Measurements from ENCODE around the gene CDK17. TPM values are rescaled to one million over a fixed set of nuclear protein-coding genes. Genes with fewer than 3 reads are reported as not detected.
"Not testable (repeated sequence)": the region's sequence is repeated elsewhere in the genome, so short reads cannot be mapped to it uniquely, and the experiment has no call there.

Gene CDK17
- total RNA-seq, 2 experiments from 2014 or later: 30.1 to 31.7 TPM

DNA sequence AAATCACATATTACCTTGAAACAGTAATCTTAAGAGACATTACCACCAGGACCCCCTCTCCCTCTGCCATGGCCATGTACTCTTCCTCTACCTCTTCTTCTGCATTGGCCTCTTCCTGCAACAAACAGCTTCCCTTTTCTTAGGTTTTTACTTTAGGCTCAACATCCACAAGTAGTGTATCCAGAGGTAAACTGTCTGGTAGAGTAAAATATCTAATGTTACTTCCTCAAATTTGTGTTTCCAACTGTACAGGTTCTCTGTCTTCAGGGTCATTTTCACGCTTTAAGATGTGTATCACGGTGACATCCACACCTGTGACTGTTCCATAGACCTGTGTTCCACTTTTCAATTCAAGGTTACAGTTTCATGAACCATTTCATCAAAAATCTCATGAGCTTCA is 13.4 kb downstream of the CDK17 start:
- Mint-ChIP-seq H3K36me3 (peaks cover 46% of the 10 kb centered on the region), H3K4me3 (no peak overlapping the region), H3K27ac (peak overlapping the region; percentile 3), H3K27me3 (no peaks in the 10 kb centered on the region), H3K9me3 (peaks cover 20% of the 10 kb centered on the region), H3K4me1 (peaks cover 47% of the 10 kb centered on the region)
- DNase-seq: no peak

DNA sequence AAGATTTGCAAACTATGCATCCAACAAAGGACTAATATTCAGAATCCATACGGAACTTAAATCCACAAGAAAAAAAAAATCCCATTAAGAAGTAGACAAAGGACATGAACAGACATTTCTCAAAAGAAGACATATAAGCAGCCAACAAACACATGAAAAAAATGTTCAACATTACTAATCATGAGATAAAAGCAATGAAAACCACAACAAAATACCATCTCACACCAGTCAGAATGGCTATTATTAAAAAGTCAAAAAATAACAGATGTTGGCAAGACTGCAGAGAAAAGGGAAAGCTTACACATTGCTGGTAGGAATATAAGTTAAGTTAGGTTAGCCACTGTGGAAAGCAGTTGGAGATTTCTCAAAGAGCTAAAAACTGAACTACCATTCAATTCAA is 16.2 kb downstream of the CDK17 start:
- DNase-seq: no peak
- Mint-ChIP-seq H3K27ac (peak overlapping the region; percentile 9), H3K4me1 (peaks cover 49% of the 10 kb centered on the region), H3K36me3 (peaks cover 43% of the 10 kb centered on the region), H3K9me3 (peaks cover 24% of the 10 kb centered on the region), H3K27me3 (no peaks in the 10 kb centered on the region), H3K4me3 (no peak overlapping the region)

DNA sequence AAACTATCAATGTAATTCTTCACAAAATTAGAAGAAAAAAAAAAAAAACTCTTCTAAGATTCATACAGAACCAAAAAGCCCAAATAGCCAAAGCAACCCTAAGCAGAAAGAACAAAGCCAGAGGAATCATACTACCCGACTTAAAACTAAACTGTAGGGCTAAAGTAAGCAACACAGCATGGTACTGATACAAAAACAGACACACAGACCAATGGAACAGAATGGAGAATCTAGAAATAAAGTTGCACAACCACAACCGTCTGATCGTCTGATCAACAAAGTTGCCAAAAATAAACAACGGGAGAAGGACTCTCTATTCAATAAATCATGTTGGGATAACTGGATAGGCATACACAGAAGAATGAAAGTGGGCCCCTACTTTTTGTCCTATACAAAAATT is 16.9 kb downstream of the CDK17 start:
- Mint-ChIP-seq H3K27me3 (no peaks in the 10 kb centered on the region), H3K4me3 (no peak overlapping the region), H3K36me3 (peaks cover 43% of the 10 kb centered on the region), H3K27ac (no peak overlapping the region), H3K9me3 (peaks cover 23% of the 10 kb centered on the region), H3K4me1 (peaks cover 49% of the 10 kb centered on the region)
- DNase-seq: no peak

DNA sequence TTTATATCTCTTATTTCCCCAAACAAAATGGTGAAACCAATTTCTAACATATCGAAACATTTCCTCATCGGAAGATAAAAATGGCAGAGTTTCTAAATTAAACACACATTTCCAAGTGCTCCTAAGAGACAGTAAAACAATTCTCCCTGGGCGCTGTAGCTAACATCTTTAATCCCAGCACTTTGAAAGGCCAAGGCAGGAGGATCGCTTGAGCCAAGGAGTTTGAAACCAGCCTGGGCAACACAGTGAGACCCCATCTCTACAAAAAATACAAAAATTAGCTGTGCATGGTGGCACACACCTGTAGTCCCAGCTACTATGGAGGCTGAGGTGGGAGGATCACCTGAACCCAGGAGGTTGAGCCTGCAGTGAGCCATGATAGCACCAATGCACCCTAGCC is 20.5 kb downstream of the CDK17 start:
- H3K27ac Mint-ChIP-seq, H3K4me3 Mint-ChIP-seq, H3K27me3 Mint-ChIP-seq, DNase-seq: not testable (repeated sequence)
- Mint-ChIP-seq H3K36me3 (peaks cover 37% of the 10 kb centered on the region), H3K4me1 (peaks cover 62% of the 10 kb centered on the region), H3K9me3 (peaks cover 21% of the 10 kb centered on the region)

DNA sequence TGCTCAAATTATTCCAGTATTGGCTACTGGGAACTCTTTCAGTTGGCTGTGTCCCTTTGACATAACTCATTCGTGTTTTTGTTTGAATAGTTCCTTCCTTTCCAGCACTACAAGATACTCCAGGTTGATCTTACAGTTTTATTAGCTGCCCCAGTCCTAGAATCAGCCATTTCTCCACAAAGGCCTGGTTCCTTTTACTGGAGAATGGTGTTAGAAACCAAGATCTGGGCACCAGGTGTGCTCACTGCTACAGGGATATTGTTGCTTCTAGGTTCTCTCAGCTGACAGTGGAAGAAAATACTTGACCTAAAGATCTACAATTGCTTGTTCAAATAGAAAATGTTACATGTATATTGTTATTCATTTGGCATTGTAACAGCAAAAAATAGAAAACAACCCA is 21.9 kb downstream of the CDK17 start:
- no peaks in the 10 kb centered on the region for H3K27me3 Mint-ChIP-seq
- peaks cover 56% of the 10 kb centered on the region for H3K4me1 Mint-ChIP-seq
- peak overlapping the region; percentile 96 for H3K27ac Mint-ChIP-seq
- DNase-seq: no peak
- H3K4me3 Mint-ChIP-seq: peak overlapping the region; percentile 80
- peaks cover 15% of the 10 kb centered on the region for H3K9me3 Mint-ChIP-seq
- H3K36me3 Mint-ChIP-seq: peaks cover 27% of the 10 kb centered on the region

DNA sequence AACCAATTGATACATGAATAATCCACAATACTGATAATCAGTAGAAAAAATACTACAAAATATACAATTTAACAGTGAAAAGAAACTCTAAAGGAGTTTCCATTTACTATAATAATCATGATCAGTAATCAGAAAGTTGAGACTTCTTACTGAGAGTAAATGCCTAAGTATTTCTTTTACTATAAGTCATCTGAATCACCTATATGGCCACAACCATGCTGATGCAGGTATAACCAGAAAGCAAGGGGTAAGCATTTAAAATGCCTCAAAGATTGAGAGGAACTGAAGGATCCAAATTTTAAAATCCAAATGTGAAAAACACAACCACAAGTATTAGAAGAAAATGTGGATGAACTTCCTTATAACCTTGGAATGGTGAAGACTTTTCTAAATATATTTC is 23.4 kb downstream of the CDK17 start:
- H3K4me1 Mint-ChIP-seq: peaks cover 56% of the 10 kb centered on the region
- DNase-seq: no peak
- peak overlapping the region; percentile 96 for H3K27ac Mint-ChIP-seq
- peaks cover 16% of the 10 kb centered on the region for H3K36me3 Mint-ChIP-seq
- peaks cover 6% of the 10 kb centered on the region for H3K9me3 Mint-ChIP-seq
- peak overlapping the region; percentile 40 for H3K4me3 Mint-ChIP-seq
- H3K27me3 Mint-ChIP-seq: no peaks in the 10 kb centered on the region

DNA sequence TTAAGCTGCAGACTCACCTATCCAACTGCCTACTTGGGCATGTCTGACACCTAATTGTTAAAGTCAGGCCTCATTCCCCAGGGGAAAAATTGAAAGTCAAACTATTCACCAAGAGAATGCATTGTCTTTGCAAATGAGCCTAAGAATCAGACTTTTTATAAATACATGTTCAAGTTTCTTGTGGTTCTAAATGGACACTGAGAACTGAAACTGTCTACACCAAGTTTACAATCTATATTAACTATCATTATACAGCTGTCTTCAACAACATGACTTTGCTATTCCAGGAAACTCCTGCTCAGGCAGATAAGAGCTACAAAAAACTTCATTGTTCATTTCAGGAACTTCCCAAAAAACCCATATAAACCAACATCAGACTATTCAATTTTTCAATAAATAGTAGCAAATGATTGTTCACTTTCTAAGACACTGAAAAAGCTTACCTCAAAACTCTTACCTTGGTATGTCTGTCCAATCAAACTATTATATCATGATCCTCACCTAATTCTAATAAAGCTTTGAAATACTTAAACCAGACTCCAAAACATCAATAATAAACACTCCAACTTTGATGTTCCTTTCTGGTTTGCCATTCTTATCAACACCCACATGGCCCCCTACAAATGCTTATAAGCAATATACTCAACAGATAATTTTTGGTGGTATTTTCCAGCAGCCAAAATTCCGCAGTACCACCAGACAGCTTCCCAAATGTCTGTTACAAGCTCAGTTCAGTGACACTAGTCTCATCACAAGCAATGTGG is 24.2 kb downstream of the CDK17 start:
- Mint-ChIP-seq H3K27ac (peak overlapping the region; percentile 96), H3K36me3 (peaks cover 17% of the 10 kb centered on the region), H3K4me3 (no peak overlapping the region), H3K4me1 (peaks cover 59% of the 10 kb centered on the region), H3K27me3 (no peaks in the 10 kb centered on the region), H3K9me3 (peaks cover 4% of the 10 kb centered on the region)
- no peak for DNase-seq

DNA sequence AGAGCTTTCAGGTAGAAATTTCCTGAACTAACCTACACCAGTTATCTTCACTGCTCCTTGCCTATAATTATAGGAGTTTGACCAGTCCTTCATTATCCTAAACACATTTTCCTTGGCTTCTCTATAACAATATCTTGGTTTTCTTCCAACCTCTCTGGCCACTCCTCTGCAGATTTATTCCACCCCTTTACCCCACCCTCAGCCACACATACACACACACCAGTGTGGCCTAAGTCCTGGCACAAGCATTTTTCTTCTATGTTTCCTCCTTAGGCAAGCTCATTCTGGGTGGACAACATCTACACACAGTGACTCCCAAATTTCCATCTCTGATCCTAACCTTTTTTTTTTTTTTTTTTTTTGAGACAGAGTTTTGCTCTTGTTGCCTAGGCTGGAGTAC is 25.1 kb downstream of the CDK17 start:
- H3K36me3 Mint-ChIP-seq: peaks cover 16% of the 10 kb centered on the region
- peaks cover 1% of the 10 kb centered on the region for H3K9me3 Mint-ChIP-seq
- no peak for DNase-seq
- no peak overlapping the region for H3K27ac Mint-ChIP-seq
- no peaks in the 10 kb centered on the region for H3K27me3 Mint-ChIP-seq
- peaks cover 56% of the 10 kb centered on the region for H3K4me1 Mint-ChIP-seq
- H3K4me3 Mint-ChIP-seq: no peak overlapping the region

DNA sequence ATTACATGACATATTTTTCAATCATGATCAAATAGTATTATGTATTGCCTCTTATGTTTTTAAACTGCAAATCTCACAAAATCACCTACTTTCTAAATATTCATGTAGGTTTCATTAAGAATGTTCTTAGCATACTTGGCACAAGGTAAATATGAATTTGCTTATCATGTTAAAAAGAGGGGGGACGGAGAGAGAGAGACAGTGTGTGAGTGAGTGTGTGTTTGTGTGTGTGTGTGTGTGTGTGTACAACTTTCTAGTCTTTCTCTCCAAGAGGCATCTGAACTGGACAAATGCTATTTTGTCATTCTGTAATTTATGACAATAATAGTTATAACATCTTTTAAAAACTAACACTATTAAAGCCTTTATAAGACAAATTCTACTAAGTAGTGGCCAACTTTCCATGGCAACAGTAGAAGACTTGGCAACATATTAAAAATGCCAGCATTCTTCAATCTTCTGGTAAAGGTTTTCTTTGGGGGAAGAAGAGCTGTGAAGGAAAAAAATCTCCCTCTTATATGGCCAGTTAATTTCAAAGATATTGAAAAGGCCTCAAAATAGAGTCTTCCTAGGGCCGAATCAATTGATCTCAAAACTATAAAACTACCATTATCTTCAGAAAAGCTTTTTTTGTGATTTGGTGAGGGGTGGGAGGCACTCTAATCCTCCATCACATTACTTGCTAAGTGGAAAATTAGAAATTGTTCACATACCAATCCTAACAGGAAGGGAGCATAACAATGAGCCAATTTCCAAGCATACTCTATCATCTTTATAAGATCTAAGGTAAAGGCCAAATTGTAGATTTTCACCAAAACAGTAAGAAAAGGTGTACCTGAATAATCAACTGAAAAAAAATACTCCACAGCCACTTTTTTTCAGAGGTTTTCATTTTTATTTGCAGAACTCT is 28.2 kb downstream of the CDK17 start:
- peaks cover 14% of the 10 kb centered on the region for H3K36me3 Mint-ChIP-seq
- H3K4me3 Mint-ChIP-seq: no peak overlapping the region
- no peaks in the 10 kb centered on the region for H3K9me3 Mint-ChIP-seq
- H3K4me1 Mint-ChIP-seq: peaks cover 60% of the 10 kb centered on the region
- DNase-seq: no peak
- no peaks in the 10 kb centered on the region for H3K27me3 Mint-ChIP-seq
- H3K27ac Mint-ChIP-seq: peak overlapping the region; percentile 12

DNA sequence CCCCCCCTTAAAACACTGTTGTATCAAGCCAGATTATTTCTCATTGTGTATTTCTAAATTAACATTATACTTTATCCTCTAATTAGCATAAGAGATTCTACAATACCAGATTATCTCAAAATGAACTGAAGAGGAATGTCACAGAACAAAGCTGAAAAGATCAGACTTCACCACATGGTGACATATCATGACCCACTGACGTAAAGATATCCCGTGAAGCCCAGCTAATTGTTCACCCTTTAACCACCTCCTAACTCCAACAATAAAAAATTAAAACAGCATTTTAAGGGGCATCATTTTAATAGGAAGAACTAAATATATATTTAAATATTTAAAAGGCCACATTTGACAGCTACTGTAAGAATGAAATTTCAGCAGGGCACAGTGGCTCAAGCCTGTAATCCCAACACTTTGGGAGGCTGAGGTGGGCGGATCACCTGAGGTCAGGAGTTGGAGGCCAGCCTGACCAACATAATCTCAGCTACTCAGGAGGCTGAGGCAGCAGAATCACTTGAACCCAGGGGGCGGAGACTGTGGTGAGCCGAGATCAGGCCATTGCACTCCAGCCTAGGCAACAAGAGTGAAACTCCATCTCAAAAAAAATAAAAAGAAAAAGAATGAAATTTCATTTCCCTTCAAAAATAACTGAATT is 29.0 kb downstream of the CDK17 start:
- Mint-ChIP-seq H3K4me1 (peaks cover 63% of the 10 kb centered on the region), H3K27me3 (no peaks in the 10 kb centered on the region), H3K4me3 (no peak overlapping the region), H3K36me3 (peaks cover 16% of the 10 kb centered on the region), H3K27ac (no peak overlapping the region), H3K9me3 (no peaks in the 10 kb centered on the region)
- no peak for DNase-seq

DNA sequence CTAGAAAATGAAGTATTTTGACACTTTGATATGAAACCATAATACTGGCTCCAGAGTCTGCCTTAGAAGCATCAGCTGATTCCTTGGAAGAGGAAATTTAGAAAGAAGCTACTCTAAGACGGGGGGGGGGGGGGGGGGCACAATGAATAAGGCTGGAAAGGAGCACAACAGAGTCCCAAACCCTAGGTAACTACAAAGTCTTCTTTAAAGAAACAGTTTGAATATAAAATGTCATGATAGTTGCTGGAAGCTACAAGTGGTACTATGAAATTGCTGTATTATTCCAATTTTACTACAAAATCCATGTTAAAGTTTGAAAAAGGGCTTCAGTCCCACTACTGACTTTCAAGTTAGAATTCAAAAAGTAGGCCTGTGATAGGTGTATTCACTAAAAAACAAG is 31.6 kb downstream of the CDK17 start:
- H3K36me3 Mint-ChIP-seq: peaks cover 16% of the 10 kb centered on the region
- DNase-seq: no peak
- no peak overlapping the region for H3K27ac Mint-ChIP-seq
- H3K4me1 Mint-ChIP-seq: peaks cover 60% of the 10 kb centered on the region
- no peaks in the 10 kb centered on the region for H3K27me3 Mint-ChIP-seq
- no peak overlapping the region for H3K4me3 Mint-ChIP-seq
- no peaks in the 10 kb centered on the region for H3K9me3 Mint-ChIP-seq

DNA sequence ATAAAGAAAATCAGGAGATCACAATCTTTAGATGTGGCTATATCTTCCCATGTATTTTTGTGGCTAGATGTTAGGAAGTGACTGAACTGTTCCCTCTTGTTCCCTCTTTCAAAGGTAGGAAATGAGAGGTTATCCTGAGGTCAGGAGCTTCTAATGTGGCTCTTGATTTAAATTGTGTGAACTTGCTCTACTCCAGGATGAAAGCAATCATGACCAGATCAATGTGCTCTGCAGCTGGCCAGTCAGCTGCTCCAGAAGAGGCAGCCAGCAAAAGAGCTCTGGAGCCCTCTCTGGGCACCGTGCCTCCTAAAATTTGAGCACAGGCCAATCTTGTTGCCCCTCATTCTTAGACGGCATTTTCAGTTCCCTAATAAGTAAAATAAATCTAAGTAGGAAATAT is 32.0 kb downstream of the CDK17 start:
- Mint-ChIP-seq H3K9me3 (no peaks in the 10 kb centered on the region), H3K27ac (no peak overlapping the region), H3K4me3 (no peak overlapping the region), H3K27me3 (no peaks in the 10 kb centered on the region), H3K36me3 (peaks cover 14% of the 10 kb centered on the region), H3K4me1 (peaks cover 62% of the 10 kb centered on the region)
- DNase-seq: no peak

DNA sequence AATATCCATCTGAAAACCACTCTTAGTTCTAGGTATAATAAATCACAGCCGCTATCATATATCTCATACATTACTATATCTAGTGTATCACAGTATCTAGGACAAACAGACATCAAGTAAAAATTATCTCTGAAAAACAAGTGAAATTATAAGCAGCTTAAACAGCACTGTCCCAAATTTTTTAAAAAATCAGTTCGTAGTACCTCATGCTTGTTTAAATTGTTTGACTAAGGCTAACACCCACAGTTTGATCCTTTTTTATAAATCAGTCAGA is 33.9 kb downstream of the CDK17 start:
- Mint-ChIP-seq H3K36me3 (peaks cover 19% of the 10 kb centered on the region), H3K27me3 (no peaks in the 10 kb centered on the region), H3K4me1 (peaks cover 60% of the 10 kb centered on the region), H3K9me3 (no peaks in the 10 kb centered on the region), H3K27ac (no peak overlapping the region), H3K4me3 (no peak overlapping the region)
- no peak for DNase-seq

DNA sequence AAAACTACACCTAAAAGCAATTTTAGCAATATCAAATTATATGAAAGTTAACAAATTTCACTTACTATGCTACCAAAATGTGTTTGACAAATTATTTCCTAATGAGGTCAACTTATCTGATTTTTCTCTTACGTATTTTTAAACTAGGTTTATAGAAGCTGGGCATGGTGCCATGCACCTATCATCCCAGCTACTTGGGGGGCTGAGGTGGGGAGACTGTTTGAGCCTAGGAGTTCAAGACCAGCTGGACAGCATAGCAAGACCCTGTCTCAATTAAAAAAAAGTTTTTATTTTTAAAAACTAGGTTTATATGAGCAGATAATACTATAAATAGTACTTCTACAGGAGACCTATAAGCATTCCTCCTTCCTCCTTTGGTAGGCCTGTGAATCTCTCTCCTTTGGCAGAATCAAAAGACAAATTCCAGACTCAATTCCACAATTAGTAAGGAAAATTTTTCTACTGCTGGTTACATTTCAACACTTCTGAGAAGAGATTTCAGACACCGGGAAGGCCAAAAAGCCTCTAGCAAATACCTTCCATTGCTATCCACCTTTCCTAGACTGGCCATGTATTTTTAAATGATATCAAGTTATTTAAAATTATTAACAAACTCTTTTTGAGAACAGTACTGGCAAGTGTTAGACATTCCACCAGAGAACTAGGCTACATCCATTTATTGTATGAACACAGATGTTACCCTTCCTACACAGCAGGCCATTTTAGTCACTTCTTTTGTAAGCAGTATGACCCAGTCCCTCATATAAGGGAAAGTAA is 34.4 kb downstream of the CDK17 start:
- Mint-ChIP-seq H3K36me3 (peaks cover 16% of the 10 kb centered on the region), H3K4me1 (peaks cover 60% of the 10 kb centered on the region)

More for the DNA sequence above, 34.4 kb downstream of the CDK17 start:
- no peak overlapping the region for H3K27ac Mint-ChIP-seq
- DNase-seq: no peak
- H3K9me3 Mint-ChIP-seq: no peaks in the 10 kb centered on the region
- no peak overlapping the region for H3K4me3 Mint-ChIP-seq
- H3K27me3 Mint-ChIP-seq: no peaks in the 10 kb centered on the region

All from activated naive CD8-positive, alpha-beta T cell treated with anti-CD3 and anti-CD28 coated beads for 36 hours (primary cell).